Spinal cord (tissue), 10 donors: ENCODE results near the gene KCNN3. TPM values are rescaled to one million over a fixed set of nuclear protein-coding genes. Genes with fewer than 3 reads are reported as not detected.
"Not testable (repeated sequence)": the region's sequence is repeated elsewhere in the genome, so short reads cannot be mapped to it uniquely, and the experiment has no call there.

Experiments used
- DNase-seq, 6 donors: peaks; one replicate each; pipeline versions ENCODE4 v3.0.0 to v3.0.0-alpha.2; 2013 to 2015; ENCODE audit warnings: low spot score in 6 of 6, low read depth in 4 of 6
- H3K27ac ChIP-seq: one replicate; pipeline ENCODE4 v1.5.1; 2013; ENCODE audit warnings: low read depth, low read length, control low read depth
- H3K27me3 ChIP-seq: one replicate; pipeline ENCODE4 v1.6.1; 2013; ENCODE audit warnings: low read length; ENCODE audit not compliant: control insufficient read depth, insufficient read depth
- H3K36me3 ChIP-seq: one replicate; pipeline ENCODE4 v1.6.1; 2013; ENCODE audit warnings: low read length; ENCODE audit not compliant: control insufficient read depth, insufficient read depth
- H3K4me1 ChIP-seq: one replicate; pipeline ENCODE4 v1.6.1; 2013; ENCODE audit warnings: low read length; ENCODE audit not compliant: control insufficient read depth, insufficient read depth
- H3K4me3 ChIP-seq: one replicate; pipeline ENCODE4 v1.5.1; 2013; ENCODE audit warnings: low read depth, low read length, control low read depth
- H3K9me3 ChIP-seq: one replicate; pipeline ENCODE4 v1.6.1; 2013; ENCODE audit warnings: low read length; ENCODE audit not compliant: control insufficient read depth, insufficient read depth
- WGBS: methylation state at CpG from one replicate; pipeline ENCODE4 v1.1.5; 2013; ENCODE audit warnings: missing lambda C conversion rate; ENCODE audit not compliant: insufficient coverage; 5-methylcytosine and 5-hydroxymethylcytosine counted together
- long read RNA-seq, 4 donors: transcript quantifications; one replicate each; lab custom pipeline, GENCODE V29; 2026
- polyA plus RNA-seq, 2 donors: library from polyadenylated mRNA; unstranded; fragments of 120-200 nt; gene quantifications; one replicate each; pipeline ENCODE4 v1.2.1, GENCODE V29; 2013; ENCODE audit not compliant: insufficient read length in 2 of 2
- total RNA-seq, 2 donors: library from RNA; depleted of rRNA in 1 of 2; stranded (reverse); fragments of 120-200 nt in 1 of 2; fragments of >200 nt in 1 of 2; gene quantifications; one replicate each; pipeline versions ENCODE4 v1.2.3 to v1.2.4, GENCODE V29; 2013 to 2014
- donor health status: healthy.

KCNN3 gene
- total RNA-seq (10 to 100 TPM in 1 of 2 donors, 1 to 10 TPM in 1; 9.6 to 12.9 TPM), polyA plus RNA-seq (10 to 100 TPM; 19.9 to 24.8 TPM)
- long read RNA-seq, donor 1, full-length matches to known transcripts = 3 of 3 reads
- long read RNA-seq, donor 1, partial matches to known transcripts = 0 of 3 reads
- long read RNA-seq, donor 1, other reads (novel, unspliced or antisense) = 0 of 3 reads
- long read RNA-seq, donor 2, full-length matches to known transcripts = 1 of 1 reads
- long read RNA-seq, donor 2, partial matches to known transcripts = 0 of 1 reads
- long read RNA-seq, donor 2, other reads (novel, unspliced or antisense) = 0 of 1 reads
- long read RNA-seq, donor 3, full-length matches to known transcripts = 3 of 3 reads
- long read RNA-seq, donor 3, partial matches to known transcripts = 0 of 3 reads
- long read RNA-seq, donor 3, other reads (novel, unspliced or antisense) = 0 of 3 reads
- long read RNA-seq, donor 4 = 0 reads

- Histone ChIP-seq H3K36me3 (no peaks in the 10 kb centered on the region), H3K9me3 (no peaks in the 10 kb centered on the region), H3K4me1 (peaks cover 44% of the 10 kb centered on the region), H3K4me3 (peak within 1 kb of the TSS; percentile 63), H3K27me3 (peaks cover 22% of the 10 kb centered on the region), H3K27ac (peak within 1 kb of the TSS; percentile 89)
- WGBS = 0% methylated on average over 13 of the region's 17 CpGs
- peak; percentile 88 to 99 (median 97) for DNase-seq
Observed at GRCh38 chr1:154870115-154870571, at the start of gene KCNN3. Gene KCNN3, minus strand, starts transcription at chr1:154870281. Its CDS starts 317 bp downstream, at chr1:154869964.

GRCh38 chr1:154913273-154913672 is 43.2 kb upstream of the KCNN3 start:
- H3K36me3 ChIP-seq = peaks cover 3% of the 10 kb centered on the region
- H3K27me3 ChIP-seq = no peaks in the 10 kb centered on the region
- DNase-seq = peak in 1 of 6 donors; percentile 15
- H3K4me1 ChIP-seq = peaks cover 10% of the 10 kb centered on the region
- no peak overlapping the region for H3K4me3 ChIP-seq
- peaks cover 3% of the 10 kb centered on the region for H3K9me3 ChIP-seq
- H3K27ac ChIP-seq = no peak overlapping the region
- WGBS = 100% methylated on average over 1 of the region's 3 CpGs

- Histone ChIP-seq H3K9me3 (peaks cover 3% of the 10 kb centered on the region), H3K4me3 (no peak overlapping the region), H3K27me3 (no peaks in the 10 kb centered on the region), H3K4me1 (peaks cover 10% of the 10 kb centered on the region), H3K27ac (no peak overlapping the region), H3K36me3 (peaks cover 3% of the 10 kb centered on the region)
- no peak for DNase-seq
- 88% methylated on average over 2 of the region's 2 CpGs for WGBS
Observed at GRCh38 chr1:154912755-154913154, 42.7 kb upstream of the KCNN3 start.

- Histone ChIP-seq H3K4me1 (peaks cover 10% of the 10 kb centered on the region), H3K27me3 (no peaks in the 10 kb centered on the region)
- 63% methylated on average over 6 of the region's 8 CpGs for WGBS
Observed at GRCh38 chr1:154911691-154912550, 41.8 kb upstream of the KCNN3 start.

GRCh38 chr1:154910851-154911250 is 40.8 kb upstream of the KCNN3 start:
- Histone ChIP-seq H3K36me3 (peaks cover 3% of the 10 kb centered on the region), H3K27ac (no peak overlapping the region), H3K9me3 (peaks cover 3% of the 10 kb centered on the region), H3K27me3 (no peaks in the 10 kb centered on the region), H3K4me3 (no peak overlapping the region), H3K4me1 (peaks cover 10% of the 10 kb centered on the region)
- DNase-seq = no peak
- WGBS = 100% methylated on average over 2 of the region's 5 CpGs

More at GRCh38 chr1:154911691-154912550, 41.8 kb upstream of the KCNN3 start:
- H3K36me3 ChIP-seq = peaks cover 3% of the 10 kb centered on the region
- peaks cover 3% of the 10 kb centered on the region for H3K9me3 ChIP-seq
- DNase-seq = peak in 2 of 6 donors; percentile 15 to 64
- no peak overlapping the region for H3K4me3 ChIP-seq
- H3K27ac ChIP-seq = no peak overlapping the region

- 93% methylated on average over 5 of the region's 5 CpGs for WGBS
- Histone ChIP-seq H3K27me3 (no peaks in the 10 kb centered on the region), H3K4me3 (no peak overlapping the region), H3K9me3 (peaks cover 3% of the 10 kb centered on the region), H3K36me3 (peaks cover 3% of the 10 kb centered on the region), H3K4me1 (peaks cover 10% of the 10 kb centered on the region), H3K27ac (no peak overlapping the region)
- DNase-seq = no peak
Observed at GRCh38 chr1:154908937-154909336, 38.9 kb upstream of the KCNN3 start.

GRCh38 chr1:154908129-154908528 is 38.0 kb upstream of the KCNN3 start:
- peaks cover 10% of the 10 kb centered on the region for H3K4me1 ChIP-seq
- H3K9me3 ChIP-seq, H3K27me3 ChIP-seq, H3K36me3 ChIP-seq, H3K27ac ChIP-seq, H3K4me3 ChIP-seq, DNase-seq: not testable (repeated sequence)
- WGBS = no CpG with 5 or more reads among the region's 3 CpGs

- DNase-seq = no peak
- Histone ChIP-seq H3K27me3 (no peaks in the 10 kb centered on the region), H3K4me3 (no peak overlapping the region), H3K4me1 (peaks cover 2% of the 10 kb centered on the region), H3K27ac (no peak overlapping the region), H3K9me3 (peaks cover 3% of the 10 kb centered on the region), H3K36me3 (peaks cover 3% of the 10 kb centered on the region)
- 94% methylated on average over 7 of the region's 7 CpGs for WGBS
Observed at GRCh38 chr1:154906621-154907081, 36.6 kb upstream of the KCNN3 start.

GRCh38 chr1:154902938-154903566 is 33.0 kb upstream of the KCNN3 start:
- Histone ChIP-seq H3K36me3 (no peaks in the 10 kb centered on the region), H3K4me1 (no peaks in the 10 kb centered on the region), H3K27ac (no peak overlapping the region), H3K9me3 (no peaks in the 10 kb centered on the region), H3K4me3 (no peak overlapping the region), H3K27me3 (no peaks in the 10 kb centered on the region)
- WGBS = no CpG with 5 or more reads among the region's 3 CpGs
- DNase-seq = peak in 1 of 6 donors; percentile 61
